ENCODE data around the gene PDHB.
"Not testable (repeated sequence)": the region's sequence is repeated elsewhere in the genome, so short reads cannot be mapped to it uniquely, and the experiment has no call there.

Gene PDHB

GRCh38 chr3:58463942-58464271, 30.3 kb upstream of the PDHB start:
- TF ChIP-seq CTCF (IDR thresholded peaks at IDR 0.05) (peak; percentile 66), ZFX (IDR thresholded peaks at IDR 0.05; ENCODE audit: borderline replicate concordance) (no peak)
- H3K27ac ChIP-seq = no peak overlapping the region; the same call in 1 of the 2 replicates

GRCh38 chr3:58463181-58463941, 29.7 kb upstream of the PDHB start:
- H3K27ac ChIP-seq = peak overlapping the region; percentile 39; the same call in 1 of the 2 replicates
- TF ChIP-seq ZFX (IDR thresholded peaks at IDR 0.05; ENCODE audit: borderline replicate concordance) (no peak), CTCF (IDR thresholded peaks at IDR 0.05) (peak; percentile 95)

GRCh38 chr3:58462829-58463180, 29.2 kb upstream of the PDHB start:
- peak overlapping the region; percentile 39; the same call in 1 of the 2 replicates for H3K27ac ChIP-seq
- no peak for TF ChIP-seq CTCF (IDR thresholded peaks at IDR 0.05)
- TF ChIP-seq ZFX (IDR thresholded peaks at IDR 0.05; ENCODE audit: borderline replicate concordance) = no peak

- no peak overlapping the region for H3K27ac ChIP-seq
- no peak for TF ChIP-seq ZFX (IDR thresholded peaks at IDR 0.05; ENCODE audit: borderline replicate concordance)
- no peak for TF ChIP-seq CTCF (IDR thresholded peaks at IDR 0.05)
Observed at GRCh38 chr3:58459160-58459559, 25.5 kb upstream of the PDHB start.

- no peak overlapping the region for H3K27ac ChIP-seq
- TF ChIP-seq ZFX (IDR thresholded peaks at IDR 0.05; ENCODE audit: borderline replicate concordance) (no peak), CTCF (IDR thresholded peaks at IDR 0.05) (no peak)
Observed at GRCh38 chr3:58452176-58452575, 18.5 kb upstream of the PDHB start.

GRCh38 chr3:58441514-58442450, 8.2 kb upstream of the PDHB start:
- TF ChIP-seq CTCF (IDR thresholded peaks at IDR 0.05) (no peak), ZFX (IDR thresholded peaks at IDR 0.05; ENCODE audit: borderline replicate concordance) (no peak)
- H3K27ac ChIP-seq = no peak overlapping the region

- H3K27ac ChIP-seq = not testable (repeated sequence)
Observed at GRCh38 chr3:58440996-58441355, 7.3 kb upstream of the PDHB start.

- H3K27ac ChIP-seq = not testable (repeated sequence)
Observed at GRCh38 chr3:58437276-58437675, 3.6 kb upstream of the PDHB start.
